Kidney epithelial cell (primary cell): ENCODE data around the gene VEZT. TPM values are rescaled to one million over a fixed set of nuclear protein-coding genes. Genes with fewer than 3 reads are reported as not detected.
"Not testable (repeated sequence)": the region's sequence is repeated elsewhere in the genome, so short reads cannot be mapped to it uniquely, and the experiment has no call there.

Source experiments
- DNase-seq: peaks from one replicate; pipeline ENCODE4 v3.0.0-alpha.2; 2010; ENCODE audit warnings: low read depth
- H3K27me3 ChIP-seq: 2 replicates; pipeline ENCODE4 v1.6.0; 2011; ENCODE audit warnings: low read length; ENCODE audit not compliant: control insufficient read depth, insufficient read depth
- H3K36me3 ChIP-seq: 2 replicates; pipeline ENCODE4 v1.5.1; 2011; ENCODE audit warnings: low read length; ENCODE audit not compliant: control insufficient read depth, insufficient read depth
- H3K4me3 ChIP-seq: 2 replicates; pipeline ENCODE4 v1.5.1; 2011; ENCODE audit warnings: low read depth, mild to moderate bottlenecking, control low read depth, low read length
- total RNA-seq: library from RNA; depleted of rRNA; stranded (reverse); fragments of >200 nt; gene quantifications from 2 replicates; pipeline ENCODE4 v1.2.3, GENCODE V29; 2015
- TF ChIP-seq, protein P1 (sequence below): IDR thresholded peaks from 2 replicates; pipeline ENCODE4 v1.5.1; 2011; ENCODE audit warnings: mild to moderate bottlenecking, moderate library complexity, low read length, control low read depth, inconsistent platforms; ENCODE audit not compliant: insufficient read depth, poor library complexity, severe bottlenecking

VEZT gene
- total RNA-seq, 1 donor from 2014 or later: 82.7 TPM

DNA sequence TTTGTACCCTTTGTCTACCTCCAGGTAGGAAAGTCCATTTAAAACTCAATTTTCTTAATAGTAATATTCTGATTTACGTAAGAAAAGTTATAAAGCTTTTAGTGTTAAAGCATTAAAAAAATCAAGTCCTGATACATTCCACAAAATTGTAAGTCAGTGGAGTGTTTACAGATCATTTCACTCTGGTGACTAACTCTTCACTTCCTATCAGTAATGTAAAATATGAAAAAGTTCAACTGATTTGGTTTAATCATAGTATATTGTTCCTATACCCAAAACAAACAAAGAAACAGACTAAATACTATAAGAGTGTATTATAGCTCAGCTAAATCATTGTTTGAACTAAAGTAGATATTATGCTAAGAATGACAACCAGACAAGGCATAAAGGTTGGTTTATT is 85.9 kb downstream of the VEZT start:
- Histone ChIP-seq H3K27me3 (no peaks in the 10 kb centered on the region), H3K36me3 (peaks cover 1% of the 10 kb centered on the region), H3K4me3 (no peak overlapping the region)
- TF ChIP-seq, protein P1, sequence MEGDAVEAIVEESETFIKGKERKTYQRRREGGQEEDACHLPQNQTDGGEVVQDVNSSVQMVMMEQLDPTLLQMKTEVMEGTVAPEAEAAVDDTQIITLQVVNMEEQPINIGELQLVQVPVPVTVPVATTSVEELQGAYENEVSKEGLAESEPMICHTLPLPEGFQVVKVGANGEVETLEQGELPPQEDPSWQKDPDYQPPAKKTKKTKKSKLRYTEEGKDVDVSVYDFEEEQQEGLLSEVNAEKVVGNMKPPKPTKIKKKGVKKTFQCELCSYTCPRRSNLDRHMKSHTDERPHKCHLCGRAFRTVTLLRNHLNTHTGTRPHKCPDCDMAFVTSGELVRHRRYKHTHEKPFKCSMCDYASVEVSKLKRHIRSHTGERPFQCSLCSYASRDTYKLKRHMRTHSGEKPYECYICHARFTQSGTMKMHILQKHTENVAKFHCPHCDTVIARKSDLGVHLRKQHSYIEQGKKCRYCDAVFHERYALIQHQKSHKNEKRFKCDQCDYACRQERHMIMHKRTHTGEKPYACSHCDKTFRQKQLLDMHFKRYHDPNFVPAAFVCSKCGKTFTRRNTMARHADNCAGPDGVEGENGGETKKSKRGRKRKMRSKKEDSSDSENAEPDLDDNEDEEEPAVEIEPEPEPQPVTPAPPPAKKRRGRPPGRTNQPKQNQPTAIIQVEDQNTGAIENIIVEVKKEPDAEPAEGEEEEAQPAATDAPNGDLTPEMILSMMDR: no peak
- DNase-seq: no peak

DNA sequence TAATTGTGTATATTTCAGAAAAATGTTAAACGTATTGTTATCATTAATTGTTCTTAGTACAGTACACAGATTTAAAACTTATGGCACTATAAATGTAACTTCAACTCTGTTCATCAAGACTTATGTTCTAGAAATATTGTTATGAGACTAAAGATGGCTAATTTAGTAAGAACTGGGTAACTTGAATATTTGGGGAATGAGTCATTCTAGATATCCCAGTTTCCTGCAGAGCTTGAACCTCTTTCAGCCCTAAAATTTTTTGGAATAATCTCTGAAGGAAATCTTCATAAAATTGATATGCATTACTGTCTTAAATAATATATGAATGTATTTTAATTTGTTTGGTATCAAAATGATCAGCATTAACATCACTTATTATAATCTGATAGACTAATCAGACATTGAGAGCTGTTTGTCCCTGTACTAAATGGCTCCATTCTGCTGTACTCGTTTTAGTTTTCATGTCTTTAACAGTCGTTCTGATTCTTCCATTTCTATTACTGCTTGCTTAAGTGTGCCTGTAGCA is 87.1 kb downstream of the VEZT start:
- no peak overlapping the region for H3K4me3 ChIP-seq

DNA sequence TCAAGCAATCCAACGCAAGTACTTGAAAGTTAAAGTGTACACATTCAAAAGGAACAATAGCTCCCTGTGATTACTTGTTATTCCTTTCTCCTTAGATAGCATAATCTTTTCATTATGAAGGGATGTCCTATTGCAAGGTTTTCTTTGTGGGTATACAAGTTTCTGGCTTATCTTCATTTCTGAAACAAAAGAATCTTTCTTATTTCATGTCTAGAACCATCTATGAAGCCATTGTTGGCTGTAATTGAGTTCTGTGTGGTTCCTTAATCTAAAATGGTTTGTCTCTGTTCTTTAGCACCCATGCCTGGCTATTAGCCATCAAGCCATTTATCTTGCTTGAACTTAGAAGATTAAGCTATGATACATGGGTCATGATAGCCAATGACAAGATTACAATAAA is 95.0 kb downstream of the VEZT start:
- H3K36me3 ChIP-seq: peaks cover 1% of the 10 kb centered on the region
- TF ChIP-seq, protein P1: no peak
- H3K27me3 ChIP-seq: no peaks in the 10 kb centered on the region
- DNase-seq: no peak
- no peak overlapping the region for H3K4me3 ChIP-seq

More for the DNA sequence above, 87.1 kb downstream of the VEZT start:
- TF ChIP-seq, protein P1: no peak
- DNase-seq: no peak
- Histone ChIP-seq H3K27me3 (no peaks in the 10 kb centered on the region), H3K36me3 (peaks cover 1% of the 10 kb centered on the region)

DNA sequence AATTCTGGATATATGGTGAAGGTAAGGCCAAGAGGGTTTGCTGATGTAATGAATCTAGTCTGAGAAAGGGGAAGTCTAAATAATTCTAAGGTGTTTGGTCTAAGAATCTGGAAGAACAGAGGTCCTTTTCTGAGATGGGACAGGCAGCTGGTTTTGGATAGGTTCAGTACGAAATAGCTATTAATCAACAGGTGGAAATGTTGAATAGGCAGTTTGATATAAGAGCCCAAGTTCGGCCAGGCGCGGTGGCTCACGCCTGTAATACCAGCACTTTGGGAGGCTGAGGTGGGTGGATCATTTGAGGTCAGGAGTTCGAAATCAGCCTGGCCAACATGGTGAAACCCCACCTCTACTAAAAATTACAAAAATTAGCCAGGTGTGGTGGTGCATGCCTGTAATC is 97.1 kb downstream of the VEZT start:
- DNase-seq, H3K27me3 ChIP-seq, H3K36me3 ChIP-seq, H3K4me3 ChIP-seq: not testable (repeated sequence)

DNA sequence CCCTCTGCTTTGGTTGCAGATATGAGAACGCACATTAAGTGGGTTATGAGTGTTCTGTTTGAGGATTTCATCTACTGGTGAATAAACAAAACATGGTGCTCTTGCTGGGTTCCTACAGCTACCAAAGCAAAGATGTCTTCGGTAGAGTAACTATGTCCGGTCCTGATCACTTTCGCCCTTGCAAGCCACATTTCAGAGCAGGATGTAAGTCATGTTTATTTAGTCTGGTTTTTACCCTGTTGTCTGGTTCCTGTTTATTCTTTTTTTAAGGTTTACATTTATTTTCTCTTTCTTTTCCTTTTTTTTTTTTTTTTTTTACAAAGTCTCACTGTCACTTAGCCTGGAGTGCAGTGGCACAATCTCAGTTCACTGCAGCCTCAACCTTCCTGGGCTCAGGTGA is 99.2 kb downstream of the VEZT start:
- Histone ChIP-seq H3K4me3 (no peak overlapping the region), H3K36me3 (no peaks in the 10 kb centered on the region), H3K27me3 (no peaks in the 10 kb centered on the region)
- TF ChIP-seq, protein P1: no peak
- DNase-seq: no peak

DNA sequence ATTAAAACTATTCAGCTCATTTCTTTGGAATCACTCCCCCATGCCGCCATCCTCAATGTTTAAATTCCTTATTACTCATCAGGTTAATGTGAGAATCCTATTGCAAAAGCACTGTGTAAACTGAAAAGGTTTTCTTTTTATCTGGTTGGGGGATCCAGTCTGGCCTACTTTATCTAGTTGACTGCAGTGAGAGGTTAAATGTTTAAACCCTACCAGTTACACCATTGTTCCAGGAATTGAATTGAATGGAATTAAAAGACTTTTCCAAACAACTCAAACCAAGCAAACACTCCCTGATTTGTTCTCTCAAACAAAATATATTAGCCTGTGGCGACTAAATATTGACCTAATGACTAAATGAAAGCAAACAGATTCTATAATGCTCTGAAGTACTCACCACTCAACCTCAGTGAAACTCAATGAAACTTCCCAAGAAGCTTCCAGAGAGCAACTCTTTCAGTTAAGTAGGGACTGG is 100.5 kb downstream of the VEZT start:
- TF ChIP-seq, protein P1: no peak
- Histone ChIP-seq H3K27me3 (no peaks in the 10 kb centered on the region), H3K36me3 (no peaks in the 10 kb centered on the region), H3K4me3 (no peak overlapping the region)
- peak; percentile 49 for DNase-seq
